GM18907 (cell line): Measurements from ENCODE around the gene PINLYP.
A peak's percentile ranks its signal among the peaks of the same experiment; 100 is the strongest.
"Not testable (repeated sequence)": the region's sequence is repeated elsewhere in the genome, so short reads cannot be mapped to it uniquely, and the experiment has no call there.

Experiments
- ATAC-seq: cut with Tn5 transposase; IDR thresholded peaks from one replicate; pipeline ENCODE4 v1.9.1; 2021; ENCODE audit warnings: mild to moderate bottlenecking, moderate library complexity; ENCODE audit not compliant: unreplicated experiment

The PINLYP gene

GRCh38 chr19:43547926-43548325 lies 27.7 kb upstream of the PINLYP start:
- not testable (repeated sequence) for ATAC-seq

GRCh38 chr19:43548706-43549105 lies 26.9 kb upstream of the PINLYP start:
- ATAC-seq, result no peak

GRCh38 chr19:43551399-43552197 lies 24.0 kb upstream of the PINLYP start:
- ATAC-seq, result no peak

- no peak for ATAC-seq
These were observed 23.5 kb upstream of the PINLYP start for GRCh38 chr19:43552198-43552450.

GRCh38 chr19:43552616-43553015 lies 23.0 kb upstream of the PINLYP start:
- ATAC-seq, result no peak

GRCh38 chr19:43553656-43554055 lies 21.9 kb upstream of the PINLYP start:
- ATAC-seq, result no peak

- ATAC-seq, result no peak
These were observed 21.2 kb upstream of the PINLYP start for GRCh38 chr19:43554317-43554895.

- no peak for ATAC-seq
These were observed 20.3 kb upstream of the PINLYP start for GRCh38 chr19:43555185-43555770.

GRCh38 chr19:43560687-43561086 lies 14.9 kb upstream of the PINLYP start:
- ATAC-seq, result no peak

GRCh38 chr19:43561139-43561970 lies 14.2 kb upstream of the PINLYP start:
- ATAC-seq, result no peak

GRCh38 chr19:43562226-43562697 lies 13.3 kb upstream of the PINLYP start:
- ATAC-seq, result no peak

GRCh38 chr19:43562698-43563241 lies 12.8 kb upstream of the PINLYP start:
- peak; percentile 80 for ATAC-seq

GRCh38 chr19:43563816-43564457 lies 11.7 kb upstream of the PINLYP start:
- ATAC-seq, result no peak

- no peak for ATAC-seq
These were observed 10.8 kb upstream of the PINLYP start for GRCh38 chr19:43564800-43565199.

- no peak for ATAC-seq
These were observed 5.9 kb upstream of the PINLYP start for GRCh38 chr19:43569657-43570056.

- no peak for ATAC-seq
These were observed 5.3 kb upstream of the PINLYP start for GRCh38 chr19:43570174-43570791.

GRCh38 chr19:43572171-43572588 lies 3.4 kb upstream of the PINLYP start:
- no peak for ATAC-seq

- no peak for ATAC-seq
These were observed 1.0 kb upstream of the PINLYP start for GRCh38 chr19:43574424-43575155.
